Gastroesophageal sphincter (tissue), 4 donors: Measurements from ENCODE around the gene MLXIP. TPM values are rescaled to one million over a fixed set of nuclear protein-coding genes. Genes with fewer than 3 reads are reported as not detected.

Source experiments
- ATAC-seq: fragments of 150-250 bp; one replicate; pipeline ENCODE4 v1.9.1; 2016; ENCODE audit warnings: mild to moderate bottlenecking, moderate library complexity
- H3K27ac ChIP-seq, 4 donors: fragments of 200-600 bp; sonication (generic) in 3 of 4; 1 replicate in 3 of 4; 2 replicates in 1 of 4; pipeline ENCODE4 v1.5.1; 2016 to 2019
- H3K27me3 ChIP-seq: fragments of 200-600 bp; sonication (generic); one replicate; pipeline ENCODE4 v1.5.1; 2019
- H3K36me3 ChIP-seq, 2 donors: fragments of 200-600 bp; sonication (generic); one replicate each; pipeline ENCODE4 v1.5.1; 2019; ENCODE audit warnings: control low read depth in 1 of 2
- H3K4me1 ChIP-seq, 3 donors: fragments of 200-600 bp; sonication (generic); 1 replicate in 2 of 3; 2 replicates in 1 of 3; pipeline ENCODE4 v1.5.1; 2016 to 2019; ENCODE audit warnings: control low read depth in 2 of 3
- H3K4me3 ChIP-seq, 2 donors: fragments of 200-600 bp; sonication (generic); one replicate each; pipeline ENCODE4 v1.5.1; 2019; ENCODE audit warnings: mild to moderate bottlenecking in 1 of 2, moderate library complexity in 1 of 2
- H3K9me3 ChIP-seq, 3 donors: fragments of 200-600 bp; sonication (generic); one replicate each; pipeline ENCODE4 v1.5.1; 2017 to 2019; ENCODE audit warnings: control low read depth in 2 of 3
- EP300 ChIP-seq: sonication (generic); formaldehyde crosslinking; IDR thresholded peaks from one replicate; pipeline ENCODE4 v1.6.1; 2017; ENCODE audit warnings: antibody characterized with exemption, mild to moderate bottlenecking
- POLR2A ChIP-seq, 2 donors: fragments of 450-650 bp; IDR thresholded peaks; one replicate each; pipeline ENCODE4 v1.6.1; 2017; ENCODE audit warnings: antibody characterized with exemption in 2 of 2, mild to moderate bottlenecking in 2 of 2, moderate library complexity in 1 of 2
- POLR2AphosphoS5 ChIP-seq: sonication (generic); formaldehyde crosslinking; IDR thresholded peaks from one replicate; pipeline ENCODE4 v1.6.1; 2017; ENCODE audit warnings: antibody characterized with exemption
- WGBS, 2 donors: methylation state at CpG; one replicate each; pipeline ENCODE4 v1.1.5; 2018; ENCODE audit warnings: low coverage in 1 of 2; 5-methylcytosine and 5-hydroxymethylcytosine counted together
- total RNA-seq, 4 donors: library from RNA; depleted of rRNA; stranded (reverse); fragments of >200 nt; gene quantifications; one replicate each; pipeline ENCODE4 v1.1.0, GENCODE V29; 2016
- TF ChIP-seq, protein P1 (sequence below), 4 experiments: fragments of 200-600 bp in 2 of 4; fragments of 450-650 bp in 2 of 4; sonication (generic) in 1 of 4; IDR thresholded peaks; one replicate each; pipeline ENCODE4 v1.5.1; 2017 to 2019; ENCODE audit warnings: antibody characterized with exemption in 4 of 4, mild to moderate bottlenecking in 2 of 4, moderate library complexity in 2 of 4

MLXIP gene
- total RNA-seq, 4 donors from 2014 or later: 28.8 to 87.4 (median 54.9) TPM

DNA sequence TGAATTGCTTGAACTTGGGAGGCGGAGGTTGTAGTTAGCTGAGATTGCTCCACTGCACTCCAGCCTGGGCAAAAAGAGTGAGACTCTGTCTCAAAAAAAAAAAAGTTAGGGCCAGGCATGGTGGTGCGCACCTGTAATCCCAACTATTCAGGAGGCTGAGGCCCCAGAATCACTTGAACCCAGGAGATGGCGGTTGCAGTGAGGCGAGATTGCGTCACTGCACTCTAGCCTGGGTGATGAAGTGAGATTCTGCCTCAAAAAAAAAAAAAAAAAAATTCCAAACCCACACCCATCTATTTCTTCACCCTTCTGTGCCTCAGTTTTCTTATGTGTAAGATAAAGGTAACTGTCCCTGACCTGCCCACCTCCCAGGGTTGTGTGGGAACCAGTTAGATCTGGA, 11.0 kb upstream of the MLXIP start:
- no peak for ATAC-seq
- WGBS, 2 donors: 91 to 100% methylated on average over 3 to 4 of the region's 5 CpGs

DNA sequence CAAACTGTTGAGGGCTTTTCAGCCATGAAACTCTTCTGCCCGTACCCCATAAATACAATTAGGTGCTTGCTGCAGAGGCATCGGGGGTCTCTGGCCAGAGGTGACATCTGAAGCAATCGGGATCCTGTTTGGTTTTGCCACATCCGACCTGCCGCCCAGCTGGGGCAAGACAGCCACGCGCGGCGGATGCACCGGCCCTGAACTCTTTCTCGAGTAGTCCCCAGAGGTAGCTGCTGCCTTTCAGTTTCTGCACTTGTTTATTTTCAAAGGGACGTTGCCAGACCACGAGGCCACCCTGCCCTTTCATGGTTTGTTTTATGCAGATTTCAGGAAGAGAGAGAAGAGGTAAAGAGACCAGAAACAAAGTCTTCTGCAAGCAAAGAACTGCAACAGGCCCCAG, 10.6 kb upstream of the MLXIP start:
- 6 to 38% methylated on average over 6 to 7 of the region's 13 CpGs for WGBS, 2 donors
- no peaks in the 10 kb centered on the region for H3K36me3 ChIP-seq
- H3K9me3 ChIP-seq: no peaks in the 10 kb centered on the region
- no peak overlapping the region for H3K4me3 ChIP-seq
- no peaks in the 10 kb centered on the region for H3K27me3 ChIP-seq
- no peak for ATAC-seq
- H3K27ac ChIP-seq: peak overlapping the region in 3 of 4 donors; percentile 35 to 68 (median 68)
- peaks cover 0 to 82% (median 47%) of the 10 kb centered on the region in 3 donors for H3K4me1 ChIP-seq
- TF ChIP-seq POLR2AphosphoS5: peak; percentile 57
- TF ChIP-seq, protein P1, sequence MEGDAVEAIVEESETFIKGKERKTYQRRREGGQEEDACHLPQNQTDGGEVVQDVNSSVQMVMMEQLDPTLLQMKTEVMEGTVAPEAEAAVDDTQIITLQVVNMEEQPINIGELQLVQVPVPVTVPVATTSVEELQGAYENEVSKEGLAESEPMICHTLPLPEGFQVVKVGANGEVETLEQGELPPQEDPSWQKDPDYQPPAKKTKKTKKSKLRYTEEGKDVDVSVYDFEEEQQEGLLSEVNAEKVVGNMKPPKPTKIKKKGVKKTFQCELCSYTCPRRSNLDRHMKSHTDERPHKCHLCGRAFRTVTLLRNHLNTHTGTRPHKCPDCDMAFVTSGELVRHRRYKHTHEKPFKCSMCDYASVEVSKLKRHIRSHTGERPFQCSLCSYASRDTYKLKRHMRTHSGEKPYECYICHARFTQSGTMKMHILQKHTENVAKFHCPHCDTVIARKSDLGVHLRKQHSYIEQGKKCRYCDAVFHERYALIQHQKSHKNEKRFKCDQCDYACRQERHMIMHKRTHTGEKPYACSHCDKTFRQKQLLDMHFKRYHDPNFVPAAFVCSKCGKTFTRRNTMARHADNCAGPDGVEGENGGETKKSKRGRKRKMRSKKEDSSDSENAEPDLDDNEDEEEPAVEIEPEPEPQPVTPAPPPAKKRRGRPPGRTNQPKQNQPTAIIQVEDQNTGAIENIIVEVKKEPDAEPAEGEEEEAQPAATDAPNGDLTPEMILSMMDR (IDR thresholded peaks at IDR 0.05): peak in 1 of 4 experiments; percentile 35
- no peak for TF ChIP-seq POLR2A (IDR thresholded peaks at IDR 0.05)
- TF ChIP-seq EP300: no peak

More for the DNA sequence above, 11.0 kb upstream of the MLXIP start:
- Histone ChIP-seq H3K4me1 (peaks cover 3 to 82% (median 47%) of the 10 kb centered on the region in 3 donors), H3K27ac (peak overlapping the region in 3 of 4 donors; percentile 35 to 68 (median 68)), H3K27me3 (no peaks in the 10 kb centered on the region), H3K9me3 (no peaks in the 10 kb centered on the region), H3K4me3 (no peak overlapping the region), H3K36me3 (no peaks in the 10 kb centered on the region)
- TF ChIP-seq, protein P1 (IDR thresholded peaks at IDR 0.05): no peak
- TF ChIP-seq POLR2A (IDR thresholded peaks at IDR 0.05) (no peak), POLR2AphosphoS5 (no peak), EP300 (no peak)

DNA sequence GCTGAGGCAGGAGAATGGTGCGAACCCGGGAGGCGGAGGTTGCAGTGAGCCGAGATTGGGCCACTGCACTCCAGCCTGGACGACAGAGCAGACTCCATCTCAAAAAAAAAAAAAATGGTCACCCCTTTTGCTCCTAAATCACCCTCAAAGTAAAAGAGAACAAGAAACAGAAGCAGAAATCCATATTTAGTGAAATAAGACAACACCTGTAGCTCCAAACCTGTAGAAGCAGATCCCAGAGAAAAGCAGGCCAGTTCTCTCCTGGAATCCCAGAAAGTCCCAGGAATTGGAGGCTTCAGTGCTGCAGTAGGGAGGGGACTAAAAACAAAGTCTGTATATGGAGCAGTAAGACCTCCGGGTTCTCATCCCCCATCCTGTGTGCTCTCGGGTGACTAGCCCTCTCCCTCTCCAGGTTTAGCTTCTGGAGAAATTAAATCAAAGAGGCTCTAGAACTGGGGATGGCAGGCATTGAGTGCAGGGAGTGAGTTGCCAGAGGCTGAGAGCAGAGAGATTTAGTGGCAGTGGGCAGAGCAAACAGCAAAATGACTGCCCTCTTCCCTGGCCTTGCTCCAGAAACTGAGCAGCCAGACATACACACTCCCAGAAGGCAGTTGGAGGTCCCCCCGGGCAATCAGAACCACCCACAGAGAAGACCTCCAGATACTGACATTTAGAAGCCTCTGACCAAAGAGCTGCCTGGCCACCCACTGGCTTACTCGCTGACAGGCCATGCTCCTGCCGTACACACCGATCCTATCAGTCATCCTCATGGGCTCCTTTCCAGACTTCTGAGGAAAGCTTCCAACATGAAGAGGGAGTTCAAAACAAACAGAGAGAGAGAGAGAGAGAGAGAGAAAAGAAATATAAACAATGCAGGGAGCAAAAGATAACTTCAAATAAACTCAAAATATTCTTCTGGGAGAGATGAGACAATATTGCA, 6.3 kb upstream of the MLXIP start:
- WGBS, 2 donors: 56 to 70% methylated on average over 6 to 8 of the region's 11 CpGs
- Histone ChIP-seq H3K36me3 (no peaks in the 10 kb centered on the region), H3K4me3 (no peak overlapping the region), H3K9me3 (no peaks in the 10 kb centered on the region), H3K27ac (peak overlapping the region; percentile 7 to 82 (median 78)), H3K4me1 (peaks cover 0 to 49% (median 27%) of the 10 kb centered on the region in 3 donors), H3K27me3 (no peaks in the 10 kb centered on the region)
- peak; percentile 89 for TF ChIP-seq POLR2AphosphoS5
- TF ChIP-seq, protein P1 (IDR thresholded peaks at IDR 0.05): no peak
- ATAC-seq: peak; percentile 91

DNA sequence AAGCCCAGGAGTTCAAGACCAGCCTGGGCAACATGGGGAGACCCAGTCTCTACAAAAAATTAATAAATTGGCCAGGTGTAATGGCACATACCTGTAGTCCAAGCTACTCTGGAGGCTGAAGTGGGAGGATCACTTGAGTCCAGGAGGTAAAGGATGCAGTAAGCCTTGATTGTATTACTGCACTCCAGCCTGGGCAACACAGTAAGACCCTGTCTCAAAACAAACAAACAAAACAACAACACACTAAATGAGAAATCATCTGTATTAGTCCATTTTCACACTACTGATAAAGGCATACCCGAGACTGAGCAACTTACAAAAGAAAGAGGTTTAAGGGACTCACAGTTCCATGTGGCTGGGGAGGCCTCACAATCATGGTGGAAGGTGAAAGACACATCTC, 4.7 kb upstream of the MLXIP start:
- H3K27ac ChIP-seq: no peak overlapping the region
- no peaks in the 10 kb centered on the region for H3K9me3 ChIP-seq
- peaks cover 0 to 44% (median 20%) of the 10 kb centered on the region in 3 donors for H3K4me1 ChIP-seq
- no peaks in the 10 kb centered on the region for H3K27me3 ChIP-seq
- no peak overlapping the region for H3K4me3 ChIP-seq
- WGBS, 2 donors: 100% methylated on average over 1 of the region's 1 CpG
- TF ChIP-seq, protein P1 (IDR thresholded peaks at IDR 0.05): no peak
- TF ChIP-seq EP300: no peak
- no peak for TF ChIP-seq POLR2AphosphoS5
- TF ChIP-seq POLR2A (IDR thresholded peaks at IDR 0.05): no peak
- no peak for ATAC-seq
- no peaks in the 10 kb centered on the region for H3K36me3 ChIP-seq
